ENCODE data around the gene DHRS2. TPM values are rescaled to one million over a fixed set of nuclear protein-coding genes. Genes with fewer than 3 reads are reported as not detected.

DHRS2 gene
- total and polyA plus RNA-seq, 10 of the 15 experiments (the other 5 are each of a cell fraction or from before 2014, with no cell fraction given) = 0.09 to 1.8 (median 0.73) TPM; not detected in 1

- ChIA-PET SMC1A (ENCODE audit: uncharacterized antibody, unreplicated experiment) (interaction anchor here (3.2 kb wide), 1 partner anchor 17 kb away, joined by 22 read pairs; no protein-coding TSS in a partner anchor), CTCF (interaction anchor here (2.4 to 6.3 kb wide), 2 partner anchors 18 to 26 kb away, joined by 10 to 67 read pairs; no protein-coding TSS in a partner anchor), POLR2A (no interaction called here), RAD21 (ENCODE audit: unreplicated experiment) (no interaction called here)
- Histone ChIP-seq H4K20me1 (ENCODE audit: control insufficient read depth, insufficient read depth) (no peaks in the 10 kb centered on the region), H3K4me1 (ENCODE audit: control insufficient read depth, insufficient read depth, low read length) (no peaks in the 10 kb centered on the region), H3K27me3 (replicated peaks in 1 of 2; ENCODE audit: control insufficient read depth in 2 of 2, insufficient read depth in 2 of 2, low read length in 1 of 2) (no peaks in the 10 kb centered on the region), H3K4me3 (no peak overlapping the region), H3K9ac (ENCODE audit: control insufficient read depth, insufficient read depth, low read length) (no peak overlapping the region; the same call in 1 of the 2 replicates), H3K27ac (ENCODE audit: control insufficient read depth, insufficient read depth) (no peak overlapping the region), H3K4me2 (ENCODE audit: control insufficient read depth, insufficient read depth) (no peak overlapping the region), H3K79me2 (ENCODE audit: control insufficient read depth, insufficient read depth, low read length) (no peaks in the 10 kb centered on the region), H3K36me3 (ENCODE audit: control insufficient read depth in 2 of 2, insufficient read depth in 2 of 2, low read length in 1 of 2) (no peaks in the 10 kb centered on the region), H3K9me3 (replicated peaks; ENCODE audit: control insufficient read depth, insufficient read depth, low read length) (peaks cover 3% of the 10 kb centered on the region; the same call in 2 of the 3 replicates), H2AFZ (ENCODE audit: control insufficient read depth, low read depth, low read length) (no peak overlapping the region)
- intact Hi-C loops (cut with micrococcal nuclease; ENCODE audit: unreplicated experiment) (no loop called here), in situ Hi-C loops (cut with MboI) (no loop called here)
- WGBS (ENCODE audit: insufficient coverage, insufficient replicate concordance, low lambda C conversion rate, missing lambda C conversion rate) = 50% methylated on average over 2 of the region's 2 CpGs
- no peak for FAIRE-seq
- ATAC-seq = no peak
- DNase-seq (ENCODE audit: low read depth, low spot score) = no peak
- no TSS peak for BruUV-seq (replicated peaks)
- TF ChIP-seq, protein P1, sequence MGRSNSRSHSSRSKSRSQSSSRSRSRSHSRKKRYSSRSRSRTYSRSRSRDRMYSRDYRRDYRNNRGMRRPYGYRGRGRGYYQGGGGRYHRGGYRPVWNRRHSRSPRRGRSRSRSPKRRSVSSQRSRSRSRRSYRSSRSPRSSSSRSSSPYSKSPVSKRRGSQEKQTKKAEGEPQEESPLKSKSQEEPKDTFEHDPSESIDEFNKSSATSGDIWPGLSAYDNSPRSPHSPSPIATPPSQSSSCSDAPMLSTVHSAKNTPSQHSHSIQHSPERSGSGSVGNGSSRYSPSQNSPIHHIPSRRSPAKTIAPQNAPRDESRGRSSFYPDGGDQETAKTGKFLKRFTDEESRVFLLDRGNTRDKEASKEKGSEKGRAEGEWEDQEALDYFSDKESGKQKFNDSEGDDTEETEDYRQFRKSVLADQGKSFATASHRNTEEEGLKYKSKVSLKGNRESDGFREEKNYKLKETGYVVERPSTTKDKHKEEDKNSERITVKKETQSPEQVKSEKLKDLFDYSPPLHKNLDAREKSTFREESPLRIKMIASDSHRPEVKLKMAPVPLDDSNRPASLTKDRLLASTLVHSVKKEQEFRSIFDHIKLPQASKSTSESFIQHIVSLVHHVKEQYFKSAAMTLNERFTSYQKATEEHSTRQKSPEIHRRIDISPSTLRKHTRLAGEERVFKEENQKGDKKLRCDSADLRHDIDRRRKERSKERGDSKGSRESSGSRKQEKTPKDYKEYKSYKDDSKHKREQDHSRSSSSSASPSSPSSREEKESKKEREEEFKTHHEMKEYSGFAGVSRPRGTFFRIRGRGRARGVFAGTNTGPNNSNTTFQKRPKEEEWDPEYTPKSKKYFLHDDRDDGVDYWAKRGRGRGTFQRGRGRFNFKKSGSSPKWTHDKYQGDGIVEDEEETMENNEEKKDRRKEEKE (IDR thresholded peaks at IDR 0.05) = no peak
- TF ChIP-seq EZH2 (IDR thresholded peaks at IDR 0.05; ENCODE audit: borderline replicate concordance, control insufficient read depth, low read depth, low read length) = no peak
- no peak for TF ChIP-seq SMAD5 (IDR thresholded peaks at IDR 0.05; ENCODE audit: low read depth)
- no peak for TF ChIP-seq HDGF (IDR thresholded peaks at IDR 0.05)
- no peak for TF ChIP-seq SRF (IDR thresholded peaks at IDR 0.05; ENCODE audit: low read depth in 2 of 2, low read length in 2 of 2)
- TF ChIP-seq ZZZ3 (IDR thresholded peaks at IDR 0.05; ENCODE audit: control insufficient read depth, insufficient read length, low read depth) = no peak
- no peak for TF ChIP-seq ZNF622 (IDR thresholded peaks at IDR 0.05)
- no peak for TF ChIP-seq RUNX3 (IDR thresholded peaks at IDR 0.05; ENCODE audit: low read length)
- TF ChIP-seq, protein P2, sequence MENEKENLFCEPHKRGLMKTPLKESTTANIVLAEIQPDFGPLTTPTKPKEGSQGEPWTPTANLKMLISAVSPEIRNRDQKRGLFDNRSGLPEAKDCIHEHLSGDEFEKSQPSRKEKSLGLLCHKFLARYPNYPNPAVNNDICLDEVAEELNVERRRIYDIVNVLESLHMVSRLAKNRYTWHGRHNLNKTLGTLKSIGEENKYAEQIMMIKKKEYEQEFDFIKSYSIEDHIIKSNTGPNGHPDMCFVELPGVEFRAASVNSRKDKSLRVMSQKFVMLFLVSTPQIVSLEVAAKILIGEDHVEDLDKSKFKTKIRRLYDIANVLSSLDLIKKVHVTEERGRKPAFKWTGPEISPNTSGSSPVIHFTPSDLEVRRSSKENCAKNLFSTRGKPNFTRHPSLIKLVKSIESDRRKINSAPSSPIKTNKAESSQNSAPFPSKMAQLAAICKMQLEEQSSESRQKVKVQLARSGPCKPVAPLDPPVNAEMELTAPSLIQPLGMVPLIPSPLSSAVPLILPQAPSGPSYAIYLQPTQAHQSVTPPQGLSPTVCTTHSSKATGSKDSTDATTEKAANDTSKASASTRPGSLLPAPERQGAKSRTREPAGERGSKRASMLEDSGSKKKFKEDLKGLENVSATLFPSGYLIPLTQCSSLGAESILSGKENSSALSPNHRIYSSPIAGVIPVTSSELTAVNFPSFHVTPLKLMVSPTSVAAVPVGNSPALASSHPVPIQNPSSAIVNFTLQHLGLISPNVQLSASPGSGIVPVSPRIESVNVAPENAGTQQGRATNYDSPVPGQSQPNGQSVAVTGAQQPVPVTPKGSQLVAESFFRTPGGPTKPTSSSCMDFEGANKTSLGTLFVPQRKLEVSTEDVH (IDR thresholded peaks at IDR 0.05; ENCODE audit: low read depth, partially characterized antibody) = no peak
- TF ChIP-seq IKZF2 (IDR thresholded peaks at IDR 0.05) = no peak
- TF ChIP-seq HCFC1 (IDR thresholded peaks at IDR 0.05; ENCODE audit: low read length) = no peak
- no peak for TF ChIP-seq MYC (IDR thresholded peaks at IDR 0.05; ENCODE audit: insufficient read depth, insufficient read length, insufficient replicate concordance, low read length, severe bottlenecking)
- TF ChIP-seq, protein P3, sequence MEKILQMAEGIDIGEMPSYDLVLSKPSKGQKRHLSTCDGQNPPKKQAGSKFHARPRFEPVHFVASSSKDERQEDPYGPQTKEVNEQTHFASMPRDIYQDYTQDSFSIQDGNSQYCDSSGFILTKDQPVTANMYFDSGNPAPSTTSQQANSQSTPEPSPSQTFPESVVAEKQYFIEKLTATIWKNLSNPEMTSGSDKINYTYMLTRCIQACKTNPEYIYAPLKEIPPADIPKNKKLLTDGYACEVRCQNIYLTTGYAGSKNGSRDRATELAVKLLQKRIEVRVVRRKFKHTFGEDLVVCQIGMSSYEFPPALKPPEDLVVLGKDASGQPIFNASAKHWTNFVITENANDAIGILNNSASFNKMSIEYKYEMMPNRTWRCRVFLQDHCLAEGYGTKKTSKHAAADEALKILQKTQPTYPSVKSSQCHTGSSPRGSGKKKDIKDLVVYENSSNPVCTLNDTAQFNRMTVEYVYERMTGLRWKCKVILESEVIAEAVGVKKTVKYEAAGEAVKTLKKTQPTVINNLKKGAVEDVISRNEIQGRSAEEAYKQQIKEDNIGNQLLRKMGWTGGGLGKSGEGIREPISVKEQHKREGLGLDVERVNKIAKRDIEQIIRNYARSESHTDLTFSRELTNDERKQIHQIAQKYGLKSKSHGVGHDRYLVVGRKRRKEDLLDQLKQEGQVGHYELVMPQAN (conservative IDR thresholded peaks at IDR 0.05) = no peak
- TF ChIP-seq CBX3 (IDR thresholded peaks at IDR 0.05; ENCODE audit: borderline replicate concordance, low read depth) = no peak
- no peak for TF ChIP-seq SP1 (IDR thresholded peaks at IDR 0.05; ENCODE audit: low read depth, low read length)
- no peak for TF ChIP-seq RAD21 (IDR thresholded peaks at IDR 0.05; ENCODE audit: insufficient read depth, low read depth, low read length)
- TF ChIP-seq JUNB (IDR thresholded peaks at IDR 0.05) = no peak
- no peak for TF ChIP-seq PAX8 (IDR thresholded peaks at IDR 0.05)
These were observed 21.8 kb upstream of the DHRS2 start for GRCh38 chr14:23614395-23614828.

All from GM12878 (cell line).